B cell (primary cell): ENCODE data around the gene C7orf33.

Experiments used
- EZH2 ChIP-seq: IDR thresholded peaks from 2 replicates; pipeline ENCODE4 v1.6.1; 2012; ENCODE audit warnings: borderline replicate concordance, low read depth, mild to moderate bottlenecking, moderate library complexity, low read length; ENCODE audit not compliant: insufficient read depth, poor library complexity, severe bottlenecking
- TF ChIP-seq, protein P1 (sequence below): fragments of 200-600 bp; IDR thresholded peaks from one replicate; pipeline ENCODE4 v1.8.0; 2022; ENCODE audit warnings: antibody characterized with exemption, mild to moderate bottlenecking

DNA sequence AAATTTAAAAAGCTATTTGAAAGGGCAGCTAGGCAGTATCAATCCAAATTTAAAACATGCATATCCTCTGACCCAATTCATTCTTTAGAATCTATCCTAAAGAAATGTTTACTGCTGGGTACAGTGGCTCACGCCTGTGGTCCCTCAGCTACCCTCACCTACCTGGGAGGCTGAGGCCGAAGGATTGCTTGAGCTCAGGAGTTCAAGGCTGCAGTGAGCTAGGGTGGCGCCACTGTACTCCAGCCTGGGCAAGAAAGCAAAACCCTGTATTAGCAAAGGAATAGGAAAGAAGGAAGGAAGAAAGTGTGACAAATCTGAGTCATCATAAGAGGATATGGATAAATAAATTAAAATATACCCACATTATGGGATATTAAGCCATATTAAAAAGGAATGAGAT is 36.3 kb downstream of the C7orf33 start:
- TF ChIP-seq, protein P1, sequence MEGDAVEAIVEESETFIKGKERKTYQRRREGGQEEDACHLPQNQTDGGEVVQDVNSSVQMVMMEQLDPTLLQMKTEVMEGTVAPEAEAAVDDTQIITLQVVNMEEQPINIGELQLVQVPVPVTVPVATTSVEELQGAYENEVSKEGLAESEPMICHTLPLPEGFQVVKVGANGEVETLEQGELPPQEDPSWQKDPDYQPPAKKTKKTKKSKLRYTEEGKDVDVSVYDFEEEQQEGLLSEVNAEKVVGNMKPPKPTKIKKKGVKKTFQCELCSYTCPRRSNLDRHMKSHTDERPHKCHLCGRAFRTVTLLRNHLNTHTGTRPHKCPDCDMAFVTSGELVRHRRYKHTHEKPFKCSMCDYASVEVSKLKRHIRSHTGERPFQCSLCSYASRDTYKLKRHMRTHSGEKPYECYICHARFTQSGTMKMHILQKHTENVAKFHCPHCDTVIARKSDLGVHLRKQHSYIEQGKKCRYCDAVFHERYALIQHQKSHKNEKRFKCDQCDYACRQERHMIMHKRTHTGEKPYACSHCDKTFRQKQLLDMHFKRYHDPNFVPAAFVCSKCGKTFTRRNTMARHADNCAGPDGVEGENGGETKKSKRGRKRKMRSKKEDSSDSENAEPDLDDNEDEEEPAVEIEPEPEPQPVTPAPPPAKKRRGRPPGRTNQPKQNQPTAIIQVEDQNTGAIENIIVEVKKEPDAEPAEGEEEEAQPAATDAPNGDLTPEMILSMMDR, result no peak
- TF ChIP-seq EZH2, result no peak
